Smooth muscle cell (in vitro differentiated cells): Measurements from ENCODE around the gene ZNF277. TPM values are rescaled to one million over a fixed set of nuclear protein-coding genes. Genes with fewer than 3 reads are reported as not detected.

Experiments used
- DNase-seq: peaks from one replicate; lab custom pipeline; 2025; ENCODE audit not compliant: unreplicated experiment; lab: John Stamatoyannopoulos, UW
- H2AFZ ChIP-seq: fragments of 200-600 bp; sonication (generic); 2 replicates; pipeline ENCODE4 v1.6.0; 2016; ENCODE audit warnings: antibody characterized with exemption, low read depth, mild to moderate bottlenecking
- H3F3A ChIP-seq: fragments of 200-600 bp; sonication (generic); 2 replicates; pipeline ENCODE4 v1.6.0; 2017; ENCODE audit warnings: antibody characterized with exemption, low read depth
- H3K27ac ChIP-seq: fragments of 200-600 bp; sonication (generic); 2 replicates; pipeline ENCODE4 v1.5.1; 2016; ENCODE audit warnings: low read depth, mild to moderate bottlenecking
- H3K27me3 ChIP-seq: fragments of 200-600 bp; sonication (generic); 2 replicates; pipeline ENCODE4 v1.6.1; 2016; ENCODE audit warnings: low read depth, mild to moderate bottlenecking
- H3K36me3 ChIP-seq: fragments of 200-600 bp; sonication (generic); 2 replicates; pipeline ENCODE4 v1.5.1; 2016; ENCODE audit warnings: low read depth
- H3K4me1 ChIP-seq: fragments of 200-600 bp; sonication (generic); 2 replicates; pipeline ENCODE4 v1.5.1; 2016; ENCODE audit warnings: low read depth
- H3K4me2 ChIP-seq: fragments of 200-600 bp; sonication (generic); 2 replicates; pipeline ENCODE4 v1.6.0; 2016; ENCODE audit warnings: mild to moderate bottlenecking
- H3K4me3 ChIP-seq: fragments of 200-600 bp; sonication (generic); 2 replicates; pipeline ENCODE4 v1.5.1; 2016; ENCODE audit warnings: mild to moderate bottlenecking
- H3K79me2 ChIP-seq: fragments of 200-600 bp; sonication (generic); 2 replicates; pipeline ENCODE4 v1.6.0; 2016; ENCODE audit warnings: low read depth, mild to moderate bottlenecking
- H3K9ac ChIP-seq: fragments of 200-600 bp; sonication (generic); 2 replicates; pipeline ENCODE4 v1.6.0; 2016; ENCODE audit warnings: low read depth
- H3K9me3 ChIP-seq: fragments of 200-600 bp; sonication (generic); replicated peaks from 2 replicates; pipeline ENCODE4 v1.5.1; 2016; ENCODE audit warnings: low read depth
- H4K20me1 ChIP-seq: fragments of 200-600 bp; sonication (generic); 2 replicates; pipeline ENCODE4 v1.6.0; 2016; ENCODE audit warnings: low read depth
- CTCF ChIP-seq: fragments of 200-600 bp; sonication (generic); IDR thresholded peaks from 2 replicates; pipeline ENCODE4 v1.5.1; 2017; ENCODE audit warnings: borderline replicate concordance, mild to moderate bottlenecking, antibody characterized with exemption; ENCODE audit not compliant: insufficient read depth, poor library complexity, severe bottlenecking
- WGBS: methylation state at CpG from one replicate; pipeline ENCODE4 v1.1.7; 2016; ENCODE audit warnings: low lambda C conversion rate; 5-methylcytosine and 5-hydroxymethylcytosine counted together
- polyA plus RNA-seq: library from polyadenylated mRNA; unstranded; fragments of >200 nt; fragmentation: Nextera tagmentation; extraction: Ambion mirVana; gene quantifications from 2 replicates; pipeline ENCODE4 v1.2.1, GENCODE V29; 2016
- total RNA-seq: library from RNA; depleted of rRNA; stranded (reverse); fragments of >200 nt; gene quantifications from 2 replicates; pipeline ENCODE4 v1.2.3, GENCODE V29; 2014

Gene ZNF277
- total and polyA plus RNA-seq, 2 experiments from 2014 or later: 8.4 to 28.0 TPM

- WGBS: 92% methylated on average over 2 of the region's 2 CpGs
- no peak overlapping the region for H3K9ac ChIP-seq
- H3K9me3 ChIP-seq: no peaks in the 10 kb centered on the region
- no peak overlapping the region for H3K27ac ChIP-seq
- no peaks in the 10 kb centered on the region for H3K36me3 ChIP-seq
- no peak overlapping the region for H2AFZ ChIP-seq
- no peaks in the 10 kb centered on the region for H3K27me3 ChIP-seq
- peaks cover 13% of the 10 kb centered on the region for H4K20me1 ChIP-seq
- H3K4me2 ChIP-seq: no peak overlapping the region
- no peak for DNase-seq
- no peak for TF ChIP-seq CTCF
- H3F3A ChIP-seq: no peaks in the 10 kb centered on the region
- H3K4me3 ChIP-seq: no peak overlapping the region
- peaks cover 5% of the 10 kb centered on the region for H3K79me2 ChIP-seq
- peaks cover under 1% of the 10 kb centered on the region for H3K4me1 ChIP-seq
Measured at GRCh38 chr7:112280267-112280666, 73.8 kb downstream of the ZNF277 start.

GRCh38 chr7:112282476-112283188 is 76.1 kb downstream of the ZNF277 start:
- no peaks in the 10 kb centered on the region for H3K4me1 ChIP-seq
- H3K36me3 ChIP-seq: no peaks in the 10 kb centered on the region
- H4K20me1 ChIP-seq: peaks cover 9% of the 10 kb centered on the region
- H3K27ac ChIP-seq: no peak overlapping the region
- no peaks in the 10 kb centered on the region for H3K9me3 ChIP-seq
- no peaks in the 10 kb centered on the region for H3F3A ChIP-seq
- no peak for TF ChIP-seq CTCF
- H3K9ac ChIP-seq: no peak overlapping the region
- no peak for DNase-seq
- no peak overlapping the region for H2AFZ ChIP-seq
- H3K4me2 ChIP-seq: no peak overlapping the region
- no peak overlapping the region for H3K4me3 ChIP-seq
- 87% methylated on average over 1 of the region's 1 CpG for WGBS
- H3K27me3 ChIP-seq: no peaks in the 10 kb centered on the region
- peaks cover 5% of the 10 kb centered on the region for H3K79me2 ChIP-seq

- peaks cover 5% of the 10 kb centered on the region for H3K79me2 ChIP-seq
Measured at GRCh38 chr7:112283382-112283910, 77.0 kb downstream of the ZNF277 start.

More at GRCh38 chr7:112283382-112283910, 77.0 kb downstream of the ZNF277 start:
- Histone ChIP-seq H3K4me1 (no peaks in the 10 kb centered on the region), H3K9me3 (no peaks in the 10 kb centered on the region), H3K36me3 (no peaks in the 10 kb centered on the region), H3F3A (no peaks in the 10 kb centered on the region), H2AFZ (no peak overlapping the region), H3K27me3 (no peaks in the 10 kb centered on the region), H3K4me2 (no peak overlapping the region), H4K20me1 (peaks cover 9% of the 10 kb centered on the region), H3K27ac (no peak overlapping the region), H3K4me3 (no peak overlapping the region), H3K9ac (no peak overlapping the region)
- no peak for TF ChIP-seq CTCF
- WGBS: 98% methylated on average over 4 of the region's 4 CpGs
- no peak for DNase-seq
